ENCODE data around the gene HOXA9. TPM values are rescaled to one million over a fixed set of nuclear protein-coding genes. Genes with fewer than 3 reads are reported as not detected.

The HOXA9 gene
- total and polyA plus RNA-seq, 10 of the 15 experiments (the other 5 are each of a cell fraction or from before 2014, with no cell fraction given): not detected

GRCh38 chr7:27154901-27155815 lies 10.2 kb downstream of the HOXA9 start:
- DNase-seq (ENCODE audit: low read depth, low spot score) (no peak), FAIRE-seq (no peak), ATAC-seq (no peak)
- H3K9me3 ChIP-seq (replicated peaks; ENCODE audit: control insufficient read depth, insufficient read depth, low read length): no peaks in the 10 kb centered on the region; the same call in 2 of the 3 replicates
- ChIA-PET RAD21 (ENCODE audit: unreplicated experiment) (no interaction called here), SMC1A (ENCODE audit: uncharacterized antibody, unreplicated experiment) (interaction anchor here (0.6 kb wide), 1 partner anchor 301 kb away, joined by 3 read pairs; no protein-coding TSS in a partner anchor), CTCF (interaction anchor here (0.6 to 1.2 kb wide), 4 partner anchors 465 to 770 kb away, joined by 3 to 4 read pairs (median 3); no protein-coding TSS in a partner anchor), POLR2A (no interaction called here)
- H3K79me2 ChIP-seq (ENCODE audit: control insufficient read depth, insufficient read depth, low read length): no peaks in the 10 kb centered on the region
- no peak overlapping the region for H3K4me3 ChIP-seq
- H3K27ac ChIP-seq (ENCODE audit: control insufficient read depth, insufficient read depth): no peak overlapping the region
- H3K36me3 ChIP-seq (ENCODE audit: control insufficient read depth in 2 of 2, insufficient read depth in 2 of 2, low read length in 1 of 2): no peaks in the 10 kb centered on the region
- 3% methylated on average over 48 of the region's 48 CpGs for WGBS (ENCODE audit: insufficient coverage, insufficient replicate concordance, low lambda C conversion rate, missing lambda C conversion rate)
- in situ Hi-C loops (cut with MboI): loop anchor here (5.0 to 25.0 kb wide), 3 partner anchors 788 to 1293 kb away; no protein-coding TSS in a partner anchor
- H3K4me1 ChIP-seq (ENCODE audit: control insufficient read depth, insufficient read depth, low read length): no peaks in the 10 kb centered on the region; the same call in 1 of the 2 replicates
- no peak overlapping the region for H3K4me2 ChIP-seq (ENCODE audit: control insufficient read depth, insufficient read depth)
- intact Hi-C loops (cut with micrococcal nuclease; ENCODE audit: unreplicated experiment): no loop called here
- no peak overlapping the region for H3K9ac ChIP-seq (ENCODE audit: control insufficient read depth, insufficient read depth, low read length)
- H4K20me1 ChIP-seq (ENCODE audit: control insufficient read depth, insufficient read depth): no peaks in the 10 kb centered on the region
- peaks cover 22 to 61% of the 10 kb centered on the region in 2 experiments for H3K27me3 ChIP-seq (replicated peaks in 1 of 2; ENCODE audit: control insufficient read depth in 2 of 2, insufficient read depth in 2 of 2, low read length in 1 of 2)
- H2AFZ ChIP-seq (ENCODE audit: control insufficient read depth, low read depth, low read length): no peak overlapping the region
- TF ChIP-seq SUZ12 (IDR thresholded peaks at IDR 0.05; ENCODE audit: unreplicated experiment): peak; percentile 68
- TF ChIP-seq CREM (IDR thresholded peaks at IDR 0.05; ENCODE audit: low read depth): no peak
- no TSS peak for BruUV-seq (replicated peaks)

- ChIA-PET POLR2A (no interaction called here), CTCF (interaction anchor here (0.8 to 1.2 kb wide), 3 partner anchors 465 to 771 kb away, joined by 3 to 4 read pairs (median 3); no protein-coding TSS in a partner anchor), RAD21 (ENCODE audit: unreplicated experiment) (no interaction called here), SMC1A (ENCODE audit: uncharacterized antibody, unreplicated experiment) (no interaction called here)
- in situ Hi-C loops (cut with MboI) (loop anchor here (25.0 kb wide), 1 partner anchor 1067 kb away; no protein-coding TSS in a partner anchor), intact Hi-C loops (cut with micrococcal nuclease; ENCODE audit: unreplicated experiment) (no loop called here)
- BruUV-seq (replicated peaks): no TSS peak
- WGBS (ENCODE audit: insufficient coverage, insufficient replicate concordance, low lambda C conversion rate, missing lambda C conversion rate): 69% methylated on average over 10 of the region's 10 CpGs
- no peaks in the 10 kb centered on the region for H4K20me1 ChIP-seq (ENCODE audit: control insufficient read depth, insufficient read depth)
- H3K9me3 ChIP-seq (replicated peaks; ENCODE audit: control insufficient read depth, insufficient read depth, low read length): no peaks in the 10 kb centered on the region; the same call in 2 of the 3 replicates
- FAIRE-seq: no peak
- no peak overlapping the region for H3K9ac ChIP-seq (ENCODE audit: control insufficient read depth, insufficient read depth, low read length)
- no peak for ATAC-seq
- no peak overlapping the region for H3K4me2 ChIP-seq (ENCODE audit: control insufficient read depth, insufficient read depth)
- H2AFZ ChIP-seq (ENCODE audit: control insufficient read depth, low read depth, low read length): no peak overlapping the region
- H3K4me3 ChIP-seq: no peak overlapping the region
- H3K27ac ChIP-seq (ENCODE audit: control insufficient read depth, insufficient read depth): no peak overlapping the region
- peaks cover 22 to 58% of the 10 kb centered on the region in 2 experiments for H3K27me3 ChIP-seq (replicated peaks in 1 of 2; ENCODE audit: control insufficient read depth in 2 of 2, insufficient read depth in 2 of 2, low read length in 1 of 2)
- no peaks in the 10 kb centered on the region for H3K79me2 ChIP-seq (ENCODE audit: control insufficient read depth, insufficient read depth, low read length)
- H3K36me3 ChIP-seq (ENCODE audit: control insufficient read depth in 2 of 2, insufficient read depth in 2 of 2, low read length in 1 of 2): no peaks in the 10 kb centered on the region
- DNase-seq (ENCODE audit: low read depth, low spot score): no peak
- no peaks in the 10 kb centered on the region; the same call in 1 of the 2 replicates for H3K4me1 ChIP-seq (ENCODE audit: control insufficient read depth, insufficient read depth, low read length)
- TF ChIP-seq PAX5 (IDR thresholded peaks at IDR 0.05; ENCODE audit: borderline replicate concordance, low read depth, low read length) (no peak), PML (IDR thresholded peaks at IDR 0.05; ENCODE audit: low read length) (no peak), NKRF (conservative IDR thresholded peaks at IDR 0.05) (no peak), SRF (IDR thresholded peaks at IDR 0.05; ENCODE audit: low read depth in 2 of 2, low read length in 2 of 2) (no peak), TBL1XR1 (IDR thresholded peaks at IDR 0.05; ENCODE audit: low read depth, low read length) (no peak), NR2C1 (IDR thresholded peaks at IDR 0.05) (no peak), TCF3 (IDR thresholded peaks at IDR 0.05; ENCODE audit: borderline replicate concordance, insufficient read depth, low read depth, low read length) (no peak)
These were observed 11.0 kb downstream of the HOXA9 start for GRCh38 chr7:27154369-27154768.

Data from GM12878 (cell line).